Liver (tissue), 9 donors: ENCODE data around the gene ACTN2. TPM values are rescaled to one million over a fixed set of nuclear protein-coding genes. Genes with fewer than 3 reads are reported as not detected.

Experiments used
- DNase-seq: peaks from one replicate; pipeline ENCODE4 v3.0.0-alpha.2; 2017; ENCODE audit warnings: low spot score
- H3K27ac ChIP-seq, 2 donors: one replicate each; pipeline ENCODE4 v1.7.0; 2013; ENCODE audit warnings: inconsistent platforms in 2 of 2, low read length in 2 of 2, control low read depth in 1 of 2, low read depth in 1 of 2, mild to moderate bottlenecking in 1 of 2
- H3K27me3 ChIP-seq, 4 donors: one replicate each; pipeline versions ENCODE4 v1.6.1 to v1.7.0; 2013; ENCODE audit warnings: low read length in 3 of 4, inconsistent platforms in 1 of 4, mild to moderate bottlenecking in 1 of 4, moderate library complexity in 1 of 4; ENCODE audit not compliant: control insufficient read depth in 4 of 4, insufficient read depth in 4 of 4
- H3K36me3 ChIP-seq, 4 donors: one replicate each; pipeline versions ENCODE4 v1.6.1 to v1.7.0; 2013; ENCODE audit warnings: low read length in 3 of 4, mild to moderate bottlenecking in 3 of 4, low read depth in 1 of 4, moderate library complexity in 1 of 4; ENCODE audit not compliant: control insufficient read depth in 4 of 4, insufficient read depth in 3 of 4
- H3K4me1 ChIP-seq, 4 donors: one replicate each; pipeline versions ENCODE4 v1.6.1 to v1.7.0; 2013; ENCODE audit warnings: low read length in 3 of 4, mild to moderate bottlenecking in 3 of 4, moderate library complexity in 1 of 4; ENCODE audit not compliant: control insufficient read depth in 4 of 4, insufficient read depth in 4 of 4
- H3K4me3 ChIP-seq, 3 donors: one replicate each; pipeline versions ENCODE4 v1.6.1 to v1.7.0; 2013; ENCODE audit warnings: low read length in 3 of 3, control low read depth in 1 of 3, low read depth in 1 of 3, mild to moderate bottlenecking in 1 of 3
- H3K9ac ChIP-seq, 2 donors: one replicate each; pipeline ENCODE4 v1.7.0; 2013; ENCODE audit warnings: low read length in 2 of 2, mild to moderate bottlenecking in 2 of 2, moderate library complexity in 2 of 2, control low read depth in 1 of 2, low read depth in 1 of 2
- H3K9me3 ChIP-seq, 4 donors: one replicate each; pipeline versions ENCODE4 v1.6.1 to v1.7.0; 2013; ENCODE audit warnings: low read length in 3 of 4; ENCODE audit not compliant: control insufficient read depth in 4 of 4
- EGR1 ChIP-seq, 2 donors: IDR thresholded peaks; 2 replicates each; pipeline ENCODE4 v1.6.1; 2016 to 2018; ENCODE audit warnings: antibody characterized with exemption in 2 of 2, low read depth in 2 of 2
- FOXA1 ChIP-seq: IDR thresholded peaks from 2 replicates; pipeline ENCODE4 v1.6.1; 2016; ENCODE audit warnings: antibody characterized with exemption
- FOXA2 ChIP-seq: IDR thresholded peaks from 2 replicates; pipeline ENCODE4 v1.6.1; 2016; ENCODE audit warnings: antibody characterized with exemption
- GABPA ChIP-seq, 2 donors: IDR thresholded peaks in 1 of 2; conservative IDR thresholded peaks in 1 of 2; 2 replicates each; pipeline ENCODE4 v1.6.1; 2016; ENCODE audit warnings: antibody characterized with exemption in 2 of 2, mild to moderate bottlenecking in 1 of 2, moderate library complexity in 1 of 2
- HNF4A ChIP-seq, 2 donors: conservative IDR thresholded peaks; 2 replicates each; pipeline ENCODE4 v1.6.1; 2016; ENCODE audit warnings: antibody characterized with exemption in 2 of 2, mild to moderate bottlenecking in 2 of 2
- HNF4G ChIP-seq: IDR thresholded peaks from 2 replicates; pipeline ENCODE4 v1.6.1; 2016; ENCODE audit warnings: antibody characterized with exemption
- JUND ChIP-seq, 2 donors: IDR thresholded peaks; 2 replicates each; pipeline ENCODE4 v1.6.1; 2016; ENCODE audit warnings: antibody characterized with exemption in 2 of 2
- NR2F2 ChIP-seq: IDR thresholded peaks from 2 replicates; pipeline ENCODE4 v1.6.1; 2016; ENCODE audit warnings: antibody characterized with exemption
- RAD21 ChIP-seq, 2 donors: IDR thresholded peaks; 2 replicates each; pipeline ENCODE4 v1.6.1; 2016; ENCODE audit warnings: antibody characterized with exemption in 2 of 2, mild to moderate bottlenecking in 2 of 2
- RXRA ChIP-seq, 2 donors: IDR thresholded peaks; 2 replicates each; pipeline ENCODE4 v1.6.1; 2017 to 2018; ENCODE audit warnings: antibody characterized with exemption in 2 of 2, mild to moderate bottlenecking in 1 of 2
- SP1 ChIP-seq: IDR thresholded peaks from 2 replicates; pipeline ENCODE4 v1.6.1; 2018; ENCODE audit warnings: antibody characterized with exemption, mild to moderate bottlenecking
- TAF1 ChIP-seq: conservative IDR thresholded peaks from 2 replicates; pipeline ENCODE4 v1.6.1; 2016; ENCODE audit warnings: antibody characterized with exemption, mild to moderate bottlenecking
- YY1 ChIP-seq: IDR thresholded peaks from 2 replicates; pipeline ENCODE4 v1.6.1; 2016; ENCODE audit warnings: antibody characterized with exemption, mild to moderate bottlenecking
- WGBS: extraction: QIAGEN DNeasy Blood & Tissue Kit; methylation state at CpG from one replicate; pipeline ENCODE4 v1.1.7; 2013; 5-methylcytosine and 5-hydroxymethylcytosine counted together
- polyA plus RNA-seq, 2 donors: library from polyadenylated mRNA; stranded (reverse) in 1 of 2; unstranded in 1 of 2; fragments of 200-250 nt in 1 of 2; fragments of >200 nt in 1 of 2; fragmentation: Nextera tagmentation in 1 of 2; extraction: Ambion mirVana in 1 of 2; gene quantifications; one replicate each; pipeline versions ENCODE4 v1.2.1 to v1.2.3, GENCODE V29; 2013 to 2015
- total RNA-seq, 2 donors: library from RNA; depleted of rRNA; stranded (reverse); fragments of >200 nt; gene quantifications; one replicate each; pipeline ENCODE4 v1.2.3, GENCODE V29; 2014
- TF ChIP-seq, protein P1 (sequence below): IDR thresholded peaks from 2 replicates; pipeline ENCODE4 v1.6.1; 2016; ENCODE audit warnings: antibody characterized with exemption
- TF ChIP-seq, protein P2 (sequence below): IDR thresholded peaks from 2 replicates; pipeline ENCODE4 v1.6.1; 2016; ENCODE audit warnings: antibody characterized with exemption
- TF ChIP-seq, protein P3 (sequence below): IDR thresholded peaks from 2 replicates; pipeline ENCODE4 v1.6.1; 2016; ENCODE audit warnings: antibody characterized with exemption
- TF ChIP-seq, protein P4 (sequence below): IDR thresholded peaks from 2 replicates; pipeline ENCODE4 v1.6.1; 2016; ENCODE audit warnings: antibody characterized with exemption, mild to moderate bottlenecking
- TF ChIP-seq, protein P5 (sequence below): fragments of 150-350 bp; IDR thresholded peaks from 2 replicates; pipeline ENCODE4 v1.5.1; 2017; ENCODE audit warnings: improper control_type of control experiment, low read depth, low read length; ENCODE audit not compliant: missing input control
- donor health status: healthy.
- donor health status: healthy.
- donor health status: healthy.
- donor health status: healthy.
- donor health status: healthy.

ACTN2 gene
- total and polyA plus RNA-seq, 4 donors, result 0.08 to 0.81 (median 0.15) TPM

DNA sequence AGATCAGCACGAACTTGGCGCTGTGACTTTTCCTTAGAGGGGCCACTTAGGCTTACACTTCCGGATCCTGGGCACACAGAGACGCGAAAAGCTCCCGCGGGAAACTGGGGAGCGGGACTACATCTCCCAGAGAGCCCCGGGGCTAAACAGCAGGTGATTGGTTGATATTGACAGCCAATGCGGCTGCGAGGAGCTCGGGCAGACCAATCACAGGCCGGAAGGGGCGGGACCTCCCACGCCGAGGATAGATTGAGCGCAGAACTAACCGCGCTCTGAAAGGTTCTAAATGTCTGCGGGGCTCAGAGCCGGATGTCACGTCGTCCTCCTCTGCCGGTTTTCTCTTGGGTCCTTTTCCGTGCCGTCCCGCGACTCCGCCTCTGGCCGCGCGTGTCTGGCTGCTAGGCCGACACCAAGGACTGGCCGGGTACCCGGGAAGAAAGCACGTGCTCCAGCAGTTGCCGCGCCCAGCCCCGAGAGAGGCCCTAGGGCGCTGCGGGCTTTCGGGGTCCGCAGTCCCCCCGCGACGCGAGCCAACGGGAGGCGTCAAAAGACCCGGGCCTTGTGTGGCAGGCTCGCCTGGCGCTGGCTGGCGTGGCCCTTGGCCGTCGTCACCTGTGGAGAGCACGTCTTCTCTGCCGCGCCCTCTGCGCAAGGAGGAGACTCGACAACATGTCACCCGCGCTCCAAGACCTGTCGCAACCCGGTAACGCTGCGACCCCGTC is 108.9 kb downstream of the ACTN2 start, which contains the start of gene MTR (continued):
- TF ChIP-seq, protein P1, sequence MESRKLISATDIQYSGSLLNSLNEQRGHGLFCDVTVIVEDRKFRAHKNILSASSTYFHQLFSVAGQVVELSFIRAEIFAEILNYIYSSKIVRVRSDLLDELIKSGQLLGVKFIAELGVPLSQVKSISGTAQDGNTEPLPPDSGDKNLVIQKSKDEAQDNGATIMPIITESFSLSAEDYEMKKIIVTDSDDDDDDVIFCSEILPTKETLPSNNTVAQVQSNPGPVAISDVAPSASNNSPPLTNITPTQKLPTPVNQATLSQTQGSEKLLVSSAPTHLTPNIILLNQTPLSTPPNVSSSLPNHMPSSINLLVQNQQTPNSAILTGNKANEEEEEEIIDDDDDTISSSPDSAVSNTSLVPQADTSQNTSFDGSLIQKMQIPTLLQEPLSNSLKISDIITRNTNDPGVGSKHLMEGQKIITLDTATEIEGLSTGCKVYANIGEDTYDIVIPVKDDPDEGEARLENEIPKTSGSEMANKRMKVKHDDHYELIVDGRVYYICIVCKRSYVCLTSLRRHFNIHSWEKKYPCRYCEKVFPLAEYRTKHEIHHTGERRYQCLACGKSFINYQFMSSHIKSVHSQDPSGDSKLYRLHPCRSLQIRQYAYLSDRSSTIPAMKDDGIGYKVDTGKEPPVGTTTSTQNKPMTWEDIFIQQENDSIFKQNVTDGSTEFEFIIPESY, result peak; percentile 95
- TF ChIP-seq RXRA (IDR thresholded peaks at IDR 0.05), result peak; percentile 69 to 70

DNA sequence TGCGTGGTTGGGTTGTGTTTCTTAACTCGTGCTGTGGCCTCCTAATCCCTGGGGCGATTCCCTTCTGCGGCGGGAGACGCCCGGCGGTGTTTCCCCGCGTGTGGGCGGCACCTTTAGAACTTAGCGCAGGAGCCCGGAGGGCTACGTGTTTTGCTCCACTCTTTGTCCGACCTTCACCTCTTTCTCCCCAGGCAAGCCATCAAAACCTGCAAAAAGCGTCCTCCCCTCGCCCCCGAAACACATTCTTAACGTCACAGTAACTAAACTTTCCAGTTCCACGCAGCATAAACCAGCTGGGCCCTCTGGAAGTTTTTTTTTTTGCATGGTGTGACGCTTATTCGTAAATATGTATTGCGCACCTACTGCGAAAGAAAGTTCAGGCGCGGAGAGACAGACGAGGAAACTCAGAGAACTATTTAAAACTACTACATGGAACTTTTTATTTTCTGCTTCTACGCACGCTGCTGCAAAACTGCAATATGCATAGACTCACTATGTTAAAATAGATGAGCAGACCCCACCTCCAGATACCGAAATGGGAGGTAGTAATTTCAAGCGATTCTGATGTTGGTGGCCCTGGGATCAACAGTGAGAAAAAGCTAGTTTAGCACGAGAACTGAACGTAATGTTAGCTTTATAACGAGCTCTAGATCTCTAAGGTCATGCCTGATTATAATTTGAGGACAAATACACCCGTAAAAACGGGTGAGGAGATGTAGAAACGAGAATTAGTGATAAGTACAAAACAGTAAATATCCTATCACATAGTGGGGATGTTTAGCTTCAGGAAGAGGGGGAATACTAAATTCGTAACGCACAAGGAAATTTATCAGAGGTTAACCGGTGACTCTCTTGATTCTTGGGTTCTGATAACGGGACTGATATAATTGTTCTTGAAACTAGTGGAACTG is 109.7 kb downstream of the ACTN2 start:
- no peaks in the 10 kb centered on the region for H3K27me3 ChIP-seq
- H3K9me3 ChIP-seq, result no peaks in the 10 kb centered on the region
- no peaks in the 10 kb centered on the region for H3K36me3 ChIP-seq
- peaks cover 0 to 15% (median 6%) of the 10 kb centered on the region in 4 donors for H3K4me1 ChIP-seq
- peak; percentile 67 for DNase-seq
- peak overlapping the region; percentile 36 to 58 for H3K9ac ChIP-seq
- H3K4me3 ChIP-seq, result peak overlapping the region; percentile 74 to 92 (median 80)
- 2% methylated on average over 41 of the region's 41 CpGs for WGBS
- no peak for TF ChIP-seq HNF4G
- no peak for TF ChIP-seq TAF1
- no peak for TF ChIP-seq SP1
- TF ChIP-seq, protein P2, sequence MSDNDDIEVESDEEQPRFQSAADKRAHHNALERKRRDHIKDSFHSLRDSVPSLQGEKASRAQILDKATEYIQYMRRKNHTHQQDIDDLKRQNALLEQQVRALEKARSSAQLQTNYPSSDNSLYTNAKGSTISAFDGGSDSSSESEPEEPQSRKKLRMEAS, result no peak
- TF ChIP-seq YY1, result no peak
- TF ChIP-seq EGR1 (IDR thresholded peaks at IDR 0.05; ENCODE audit: low read depth in 2 of 2), result no peak
- TF ChIP-seq GABPA (IDR thresholded peaks at IDR 0.05 in 1 of 2, conservative IDR thresholded peaks at IDR 0.05 in 1 of 2), result no peak
- TF ChIP-seq RXRA (IDR thresholded peaks at IDR 0.05), result no peak
- TF ChIP-seq FOXA2, result no peak
- TF ChIP-seq, protein P3, sequence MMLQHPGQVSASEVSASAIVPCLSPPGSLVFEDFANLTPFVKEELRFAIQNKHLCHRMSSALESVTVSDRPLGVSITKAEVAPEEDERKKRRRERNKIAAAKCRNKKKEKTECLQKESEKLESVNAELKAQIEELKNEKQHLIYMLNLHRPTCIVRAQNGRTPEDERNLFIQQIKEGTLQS, result no peak
- TF ChIP-seq, protein P1, result no peak
- no peak for TF ChIP-seq RAD21 (IDR thresholded peaks at IDR 0.05)
- no peak for TF ChIP-seq HNF4A (conservative IDR thresholded peaks at IDR 0.05)
- TF ChIP-seq, protein P4, sequence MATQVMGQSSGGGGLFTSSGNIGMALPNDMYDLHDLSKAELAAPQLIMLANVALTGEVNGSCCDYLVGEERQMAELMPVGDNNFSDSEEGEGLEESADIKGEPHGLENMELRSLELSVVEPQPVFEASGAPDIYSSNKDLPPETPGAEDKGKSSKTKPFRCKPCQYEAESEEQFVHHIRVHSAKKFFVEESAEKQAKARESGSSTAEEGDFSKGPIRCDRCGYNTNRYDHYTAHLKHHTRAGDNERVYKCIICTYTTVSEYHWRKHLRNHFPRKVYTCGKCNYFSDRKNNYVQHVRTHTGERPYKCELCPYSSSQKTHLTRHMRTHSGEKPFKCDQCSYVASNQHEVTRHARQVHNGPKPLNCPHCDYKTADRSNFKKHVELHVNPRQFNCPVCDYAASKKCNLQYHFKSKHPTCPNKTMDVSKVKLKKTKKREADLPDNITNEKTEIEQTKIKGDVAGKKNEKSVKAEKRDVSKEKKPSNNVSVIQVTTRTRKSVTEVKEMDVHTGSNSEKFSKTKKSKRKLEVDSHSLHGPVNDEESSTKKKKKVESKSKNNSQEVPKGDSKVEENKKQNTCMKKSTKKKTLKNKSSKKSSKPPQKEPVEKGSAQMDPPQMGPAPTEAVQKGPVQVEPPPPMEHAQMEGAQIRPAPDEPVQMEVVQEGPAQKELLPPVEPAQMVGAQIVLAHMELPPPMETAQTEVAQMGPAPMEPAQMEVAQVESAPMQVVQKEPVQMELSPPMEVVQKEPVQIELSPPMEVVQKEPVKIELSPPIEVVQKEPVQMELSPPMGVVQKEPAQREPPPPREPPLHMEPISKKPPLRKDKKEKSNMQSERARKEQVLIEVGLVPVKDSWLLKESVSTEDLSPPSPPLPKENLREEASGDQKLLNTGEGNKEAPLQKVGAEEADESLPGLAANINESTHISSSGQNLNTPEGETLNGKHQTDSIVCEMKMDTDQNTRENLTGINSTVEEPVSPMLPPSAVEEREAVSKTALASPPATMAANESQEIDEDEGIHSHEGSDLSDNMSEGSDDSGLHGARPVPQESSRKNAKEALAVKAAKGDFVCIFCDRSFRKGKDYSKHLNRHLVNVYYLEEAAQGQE, result no peak
- TF ChIP-seq, protein P5, sequence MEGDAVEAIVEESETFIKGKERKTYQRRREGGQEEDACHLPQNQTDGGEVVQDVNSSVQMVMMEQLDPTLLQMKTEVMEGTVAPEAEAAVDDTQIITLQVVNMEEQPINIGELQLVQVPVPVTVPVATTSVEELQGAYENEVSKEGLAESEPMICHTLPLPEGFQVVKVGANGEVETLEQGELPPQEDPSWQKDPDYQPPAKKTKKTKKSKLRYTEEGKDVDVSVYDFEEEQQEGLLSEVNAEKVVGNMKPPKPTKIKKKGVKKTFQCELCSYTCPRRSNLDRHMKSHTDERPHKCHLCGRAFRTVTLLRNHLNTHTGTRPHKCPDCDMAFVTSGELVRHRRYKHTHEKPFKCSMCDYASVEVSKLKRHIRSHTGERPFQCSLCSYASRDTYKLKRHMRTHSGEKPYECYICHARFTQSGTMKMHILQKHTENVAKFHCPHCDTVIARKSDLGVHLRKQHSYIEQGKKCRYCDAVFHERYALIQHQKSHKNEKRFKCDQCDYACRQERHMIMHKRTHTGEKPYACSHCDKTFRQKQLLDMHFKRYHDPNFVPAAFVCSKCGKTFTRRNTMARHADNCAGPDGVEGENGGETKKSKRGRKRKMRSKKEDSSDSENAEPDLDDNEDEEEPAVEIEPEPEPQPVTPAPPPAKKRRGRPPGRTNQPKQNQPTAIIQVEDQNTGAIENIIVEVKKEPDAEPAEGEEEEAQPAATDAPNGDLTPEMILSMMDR, result no peak
- TF ChIP-seq NR2F2, result no peak
- TF ChIP-seq FOXA1, result no peak
- no peak for TF ChIP-seq JUND (IDR thresholded peaks at IDR 0.05)
- H3K27ac ChIP-seq, result peak overlapping the region; percentile 77 to 82
